ENCODE data around the gene GNA14.
"Not testable (repeated sequence)": the region's sequence is repeated elsewhere in the genome, so short reads cannot be mapped to it uniquely, and the experiment has no call there.

Gene GNA14

DNA sequence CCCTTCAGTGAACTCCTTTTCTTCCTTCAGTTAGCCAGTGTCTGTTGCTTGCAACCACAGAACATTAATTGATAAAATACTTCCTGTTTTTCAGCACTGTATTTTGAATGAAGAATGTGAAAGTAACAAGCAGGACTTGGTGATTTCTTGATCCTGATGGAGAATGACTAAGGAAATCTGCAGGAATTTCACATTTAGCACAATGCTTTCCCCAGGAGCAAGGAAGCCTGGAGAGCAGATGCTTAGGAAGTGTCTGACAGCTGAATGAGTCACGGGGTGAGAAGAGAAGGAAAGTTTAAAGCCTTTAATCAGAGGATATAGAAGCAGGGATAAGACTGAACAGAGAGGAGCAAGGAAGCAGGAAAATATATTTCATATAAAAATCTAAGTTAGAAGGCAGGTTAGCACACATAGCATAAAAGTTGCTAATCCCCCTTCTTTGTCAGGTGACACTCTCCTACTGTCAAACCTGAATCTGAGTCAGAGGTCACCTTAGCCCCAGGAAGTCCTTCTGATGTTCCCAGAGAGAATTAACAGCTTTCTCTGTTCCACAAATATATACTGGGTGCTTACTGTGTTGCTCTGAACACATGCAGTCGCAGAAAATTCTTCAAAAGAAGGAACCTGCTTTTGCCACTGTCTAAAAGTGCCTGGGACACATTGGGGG, 59.7 kb downstream of the GNA14 start:
- DNase-seq (ENCODE audit: extremely low read depth, low read depth): peak; percentile 95
- H3K4me3 ChIP-seq (replicated peaks; ENCODE audit: low read depth, low read length): no peak overlapping the region
- no peak for TF ChIP-seq CTCF (IDR thresholded peaks at IDR 0.05; ENCODE audit: low read depth, low read length, missing control alignments)

DNA sequence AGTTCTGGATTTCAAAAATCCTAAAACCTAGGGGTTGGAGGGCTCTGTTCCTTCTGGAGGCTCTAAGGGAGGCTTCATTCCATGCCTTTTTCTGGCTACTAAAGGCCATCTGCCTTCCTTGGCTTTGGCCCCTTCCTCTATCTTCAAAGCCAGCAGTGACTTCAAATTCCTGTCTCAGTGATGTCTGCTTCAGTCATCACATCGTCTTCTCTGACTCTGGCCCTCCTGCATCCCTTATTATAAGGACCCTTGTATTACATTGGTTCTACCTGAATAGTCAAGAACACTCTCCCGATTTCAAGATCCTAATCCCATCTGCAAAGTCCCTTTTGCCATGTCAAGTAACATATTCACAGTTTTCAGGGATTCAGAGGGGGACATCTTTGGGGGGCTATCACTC, 60.3 kb downstream of the GNA14 start:
- no peak overlapping the region for H3K4me3 ChIP-seq (replicated peaks; ENCODE audit: low read depth, low read length)
- TF ChIP-seq CTCF (IDR thresholded peaks at IDR 0.05; ENCODE audit: low read depth, low read length, missing control alignments): no peak
- no peak for DNase-seq (ENCODE audit: extremely low read depth, low read depth)

DNA sequence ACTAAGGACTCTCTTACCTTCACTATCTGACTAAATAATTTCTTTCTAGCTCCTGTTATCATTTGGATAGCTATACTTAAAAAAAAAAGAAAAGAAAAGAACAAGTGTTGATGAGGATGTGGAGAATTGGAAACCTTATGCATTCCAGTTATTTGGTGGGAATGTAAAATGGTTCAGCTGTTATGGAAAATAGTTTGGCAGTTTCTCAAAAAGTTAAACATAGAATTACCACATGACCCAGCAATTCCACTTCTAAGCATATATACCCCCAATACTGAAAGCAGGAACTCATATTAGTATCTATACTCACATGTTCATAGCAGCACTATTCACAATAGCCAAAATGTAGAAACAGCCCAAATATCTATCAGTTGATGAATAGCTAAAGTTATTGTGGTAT, 61.1 kb downstream of the GNA14 start:
- H3K4me3 ChIP-seq (replicated peaks; ENCODE audit: low read depth, low read length): no peak overlapping the region
- no peak for TF ChIP-seq CTCF (IDR thresholded peaks at IDR 0.05; ENCODE audit: low read depth, low read length, missing control alignments)
- no peak for DNase-seq (ENCODE audit: extremely low read depth, low read depth)

DNA sequence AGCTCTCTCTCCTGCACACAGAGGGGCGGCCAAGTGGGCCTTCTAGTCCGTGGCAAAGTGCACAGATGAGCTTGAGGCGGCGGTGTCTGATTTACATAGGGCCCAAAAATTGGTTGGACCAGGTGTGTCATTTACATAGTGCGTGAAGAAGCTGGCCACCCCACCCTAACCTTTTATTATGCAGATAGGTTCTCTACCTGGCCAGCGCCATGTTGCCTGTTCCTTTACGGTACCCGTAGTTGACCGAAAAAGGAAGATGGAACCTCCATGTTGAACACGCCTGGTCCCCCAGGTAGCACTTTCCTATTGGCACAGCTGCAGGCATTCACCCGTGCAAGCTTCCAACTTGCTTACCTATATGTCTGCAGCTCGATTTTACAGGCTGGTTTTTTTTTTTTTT, 61.5 kb downstream of the GNA14 start:
- DNase-seq (ENCODE audit: extremely low read depth, low read depth): no peak
- TF ChIP-seq CTCF (IDR thresholded peaks at IDR 0.05; ENCODE audit: low read depth, low read length, missing control alignments): no peak
- H3K4me3 ChIP-seq (replicated peaks; ENCODE audit: low read depth, low read length): no peak overlapping the region

DNA sequence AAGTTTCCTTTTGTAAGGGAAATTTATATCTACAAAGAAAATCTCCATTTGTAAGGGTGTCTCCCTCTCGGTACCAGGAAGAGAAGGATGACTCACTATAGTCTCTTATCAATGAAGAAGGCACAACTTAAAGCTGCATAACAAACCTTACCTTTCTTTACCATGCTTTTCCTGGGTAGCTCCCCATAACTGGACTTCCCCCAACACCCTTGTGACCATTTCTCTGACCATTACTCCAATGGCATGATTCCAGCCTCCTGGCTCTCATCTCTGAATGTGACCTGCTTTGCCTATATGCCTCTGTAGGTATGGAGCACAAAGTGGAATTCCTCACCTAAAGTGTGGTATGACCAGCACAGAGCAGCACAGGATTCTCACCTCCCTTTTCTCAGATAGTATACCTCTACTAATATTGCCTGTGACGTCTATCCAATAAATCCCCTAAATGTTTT, 62.8 kb downstream of the GNA14 start:
- H3K4me3 ChIP-seq (replicated peaks; ENCODE audit: low read depth, low read length): no peak overlapping the region
- DNase-seq (ENCODE audit: extremely low read depth, low read depth): no peak
- no peak for TF ChIP-seq CTCF (IDR thresholded peaks at IDR 0.05; ENCODE audit: low read depth, low read length, missing control alignments)

GRCh38 chr9:77584927-77585326, 63.2 kb downstream of the GNA14 start:
- not testable (repeated sequence) for H3K4me3 ChIP-seq (replicated peaks; ENCODE audit: low read depth, low read length); DNase-seq (ENCODE audit: extremely low read depth, low read depth)

- no peak overlapping the region for H3K4me3 ChIP-seq (replicated peaks; ENCODE audit: low read depth, low read length)
- TF ChIP-seq CTCF (IDR thresholded peaks at IDR 0.05; ENCODE audit: low read depth, low read length, missing control alignments): no peak
- no peak for DNase-seq (ENCODE audit: extremely low read depth, low read depth)
Observed at GRCh38 chr9:77582961-77583576, 65.1 kb downstream of the GNA14 start.
